HEK293 (cell line): ENCODE data around the gene POF1B.

Experiments
- CTCF ChIA-PET: fragments of 350-600 bp; formaldehyde crosslinking; extraction: SDS; loops from one replicate; lab custom pipeline; 2021; ENCODE audit warnings: antibody characterized with exemption; lab: Yijun Ruan, JAX
- POLR2A ChIA-PET: fragments of 300-600 bp; formaldehyde crosslinking; extraction: SDS; loops from one replicate; lab custom pipeline; 2020; ENCODE audit warnings: antibody characterized with exemption, inconsistent platforms; lab: Yijun Ruan, JAX
- H3K27ac ChIP-seq: fragments of 200-500 bp; sonication (Bioruptor generic); 2 replicates; pipeline ENCODE4 v1.5.1; 2014; ENCODE audit warnings: low read depth, low read length, control low read depth, inconsistent platforms; ENCODE audit errors: extremely low read depth
- H3K36me3 ChIP-seq, 2 experiments: fragments of 200-500 bp in 1 of 2; sonication (Bioruptor generic) in 1 of 2; 1 replicate in 1 of 2; 2 replicates in 1 of 2; pipeline ENCODE4 v1.5.1; 2014 to 2017; ENCODE audit warnings: inconsistent platforms in 2 of 2, low read length in 2 of 2; ENCODE audit not compliant: control insufficient read depth in 2 of 2, insufficient read depth in 1 of 2
- H3K4me1 ChIP-seq: fragments of 200-500 bp; sonication (Bioruptor generic); 2 replicates; pipeline ENCODE4 v1.5.1; 2014; ENCODE audit warnings: mild to moderate bottlenecking, low read length, inconsistent platforms; ENCODE audit not compliant: control insufficient read depth, insufficient read depth
- H3K4me3 ChIP-seq: 2 replicates; pipeline ENCODE4 v1.5.1; 2011; ENCODE audit warnings: low read depth, mild to moderate bottlenecking, control low read depth, low read length, moderate library complexity
- H3K9me3 ChIP-seq: fragments of 200-500 bp; sonication (Bioruptor generic); 2 replicates; pipeline ENCODE4 v1.5.1; 2014; ENCODE audit warnings: low read depth, low read length, inconsistent platforms; ENCODE audit not compliant: control insufficient read depth, insufficient read depth
- GLI2 ChIP-seq: fragments of 450-650 bp; formaldehyde crosslinking; IDR thresholded peaks from 2 replicates; pipeline ENCODE4; 2017; ENCODE audit warnings: missing biosample characterization, missing genetic modification characterization, low read depth, borderline replicate concordance
- GLIS2 ChIP-seq: fragments of 450-650 bp; formaldehyde crosslinking; IDR thresholded peaks from 2 replicates; pipeline ENCODE4 v1.5.1; 2016; ENCODE audit warnings: missing biosample characterization, missing genetic modification characterization
- HOXA7 ChIP-seq: sonication (generic); formaldehyde crosslinking; IDR thresholded peaks from 2 replicates; pipeline ENCODE4 v1.8.1; 2022; ENCODE audit warnings: missing genetic modification reagents, borderline replicate concordance
- KLF9 ChIP-seq: fragments of 450-650 bp; formaldehyde crosslinking; IDR thresholded peaks from 2 replicates; pipeline ENCODE4 v1.5.1; 2016; ENCODE audit warnings: missing biosample characterization, missing genetic modification characterization, low read depth
- MEIS1 ChIP-seq: sonication (generic); formaldehyde crosslinking; IDR thresholded peaks from 2 replicates; pipeline ENCODE4 v1.8.1; 2022; ENCODE audit warnings: missing genetic modification reagents, mild to moderate bottlenecking, borderline replicate concordance
- RBAK ChIP-seq: fragments of 450-650 bp; formaldehyde crosslinking; IDR thresholded peaks from 2 replicates; pipeline ENCODE4 v1.5.1; 2016; ENCODE audit warnings: missing biosample characterization, missing genetic modification characterization
- SCRT1 ChIP-seq: fragments of 450-650 bp; formaldehyde crosslinking; IDR thresholded peaks from 2 replicates; pipeline ENCODE4 v1.5.1; 2016; ENCODE audit warnings: missing biosample characterization, missing genetic modification characterization, borderline replicate concordance
- SETDB1 ChIP-seq: IDR thresholded peaks from one replicate; pipeline ENCODE4 v1.6.1; 2017; ENCODE audit warnings: mild to moderate bottlenecking, low read length, moderate library complexity, mixed read lengths; ENCODE audit not compliant: insufficient read length
- SP7 ChIP-seq: fragments of 450-650 bp; formaldehyde crosslinking; IDR thresholded peaks from 2 replicates; pipeline ENCODE4 v1.5.1; 2016; ENCODE audit warnings: missing biosample characterization, missing genetic modification characterization
- ZNF169 ChIP-seq: fragments of 450-650 bp; formaldehyde crosslinking; IDR thresholded peaks from 2 replicates; pipeline ENCODE4 v1.5.1; 2016; ENCODE audit warnings: missing biosample characterization, missing genetic modification characterization
- ZNF19 ChIP-seq: fragments of 450-650 bp; formaldehyde crosslinking; IDR thresholded peaks from 2 replicates; pipeline ENCODE4; 2016; ENCODE audit warnings: missing biosample characterization, missing genetic modification characterization, low read depth
- ZNF211 ChIP-seq: fragments of 450-650 bp; formaldehyde crosslinking; IDR thresholded peaks from 2 replicates; pipeline ENCODE4 v1.5.1; 2016; ENCODE audit warnings: low read depth, missing biosample characterization, missing genetic modification characterization
- ZNF214 ChIP-seq: fragments of 450-650 bp; formaldehyde crosslinking; IDR thresholded peaks from 2 replicates; pipeline ENCODE4 v1.5.1; 2017; ENCODE audit warnings: missing biosample characterization, mild to moderate bottlenecking, missing genetic modification characterization, borderline replicate concordance
- ZNF341 ChIP-seq: fragments of 450-650 bp; formaldehyde crosslinking; IDR thresholded peaks from 2 replicates; pipeline ENCODE4; 2016; ENCODE audit warnings: low read depth, missing biosample characterization, missing genetic modification characterization
- ZNF37A ChIP-seq: fragments of 450-650 bp; IDR thresholded peaks from 2 replicates; pipeline ENCODE4 v1.5.1; 2018; ENCODE audit warnings: missing biosample characterization, missing genetic modification characterization
- ZNF473 ChIP-seq: fragments of 450-650 bp; formaldehyde crosslinking; IDR thresholded peaks from 2 replicates; pipeline ENCODE4 v1.5.1; 2017; ENCODE audit warnings: missing biosample characterization, missing genetic modification characterization
- ZNF48 ChIP-seq: fragments of 450-650 bp; formaldehyde crosslinking; IDR thresholded peaks from 2 replicates; pipeline ENCODE4 v1.5.1; 2016; ENCODE audit warnings: missing biosample characterization, missing genetic modification characterization
- ZNF501 ChIP-seq: fragments of 450-650 bp; formaldehyde crosslinking; IDR thresholded peaks from 2 replicates; pipeline ENCODE4 v1.5.1; 2016; ENCODE audit warnings: missing biosample characterization, missing genetic modification characterization
- ZNF561 ChIP-seq: fragments of 450-650 bp; IDR thresholded peaks from 2 replicates; pipeline ENCODE4 v1.5.1; 2018; ENCODE audit warnings: missing biosample characterization, missing genetic modification characterization, borderline replicate concordance
- ZNF600 ChIP-seq: fragments of 450-650 bp; formaldehyde crosslinking; IDR thresholded peaks from 2 replicates; pipeline ENCODE4 v1.5.1; 2016; ENCODE audit warnings: missing biosample characterization, missing genetic modification characterization
- ZNF701 ChIP-seq: fragments of 450-650 bp; formaldehyde crosslinking; IDR thresholded peaks from 2 replicates; pipeline ENCODE4 v1.5.1; 2016; ENCODE audit warnings: missing biosample characterization, missing genetic modification characterization
- TF ChIP-seq, protein P1 (sequence below): sonication (generic); formaldehyde crosslinking; IDR thresholded peaks from 2 replicates; pipeline ENCODE4 v1.8.1; 2022; ENCODE audit warnings: mild to moderate bottlenecking, moderate library complexity, missing genetic modification reagents
- TF ChIP-seq, protein P2 (sequence below): fragments of 450-650 bp; formaldehyde crosslinking; IDR thresholded peaks from 2 replicates; pipeline ENCODE4 v1.5.1; 2016; ENCODE audit warnings: missing biosample characterization, missing genetic modification characterization
- TF ChIP-seq, protein P3 (sequence below): fragments of 450-650 bp; formaldehyde crosslinking; IDR thresholded peaks from 2 replicates; pipeline ENCODE4 v1.5.1; 2016; ENCODE audit warnings: missing biosample characterization, missing genetic modification characterization

Gene POF1B

DNA sequence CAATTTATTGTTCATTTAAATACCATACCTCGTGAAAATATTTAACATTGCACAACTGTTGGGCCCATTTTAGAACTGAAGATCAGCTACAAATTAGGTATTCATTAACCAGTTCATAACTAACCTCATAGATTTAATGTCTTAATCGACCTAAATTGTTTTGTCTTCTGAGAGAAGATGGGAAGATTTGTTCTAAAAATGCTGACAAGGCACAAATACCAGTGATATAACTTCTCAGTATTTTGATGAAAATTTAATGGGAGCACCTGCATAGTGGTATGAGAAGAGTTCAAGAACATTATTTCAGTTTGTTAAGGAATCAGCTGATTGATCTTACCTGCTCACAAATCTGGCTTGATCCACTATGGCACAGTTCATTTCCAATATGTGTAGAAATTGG, 33.9 kb downstream of the POF1B start:
- Histone ChIP-seq H3K4me1 (no peaks in the 10 kb centered on the region), H3K9me3 (no peaks in the 10 kb centered on the region), H3K36me3 (no peaks in the 10 kb centered on the region), H3K4me3 (no peak overlapping the region), H3K27ac (no peak overlapping the region)
- ChIA-PET CTCF (no interaction called here), POLR2A (no interaction called here)
- TF ChIP-seq RBAK: no peak
- TF ChIP-seq ZNF501 (tag by site-specific recombination): no peak
- TF ChIP-seq, protein P1, sequence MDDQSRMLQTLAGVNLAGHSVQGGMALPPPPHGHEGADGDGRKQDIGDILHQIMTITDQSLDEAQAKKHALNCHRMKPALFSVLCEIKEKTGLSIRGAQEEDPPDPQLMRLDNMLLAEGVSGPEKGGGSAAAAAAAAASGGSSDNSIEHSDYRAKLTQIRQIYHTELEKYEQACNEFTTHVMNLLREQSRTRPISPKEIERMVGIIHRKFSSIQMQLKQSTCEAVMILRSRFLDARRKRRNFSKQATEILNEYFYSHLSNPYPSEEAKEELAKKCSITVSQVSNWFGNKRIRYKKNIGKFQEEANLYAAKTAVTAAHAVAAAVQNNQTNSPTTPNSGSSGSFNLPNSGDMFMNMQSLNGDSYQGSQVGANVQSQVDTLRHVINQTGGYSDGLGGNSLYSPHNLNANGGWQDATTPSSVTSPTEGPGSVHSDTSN (CRISPR knock-in tag): no peak
- no peak for TF ChIP-seq ZNF214 (tag by site-specific recombination)
- no peak for TF ChIP-seq ZNF19 (tag by site-specific recombination)
- TF ChIP-seq ZNF701 (tag by site-specific recombination): no peak
- TF ChIP-seq GLI2 (tag by site-specific recombination): no peak
- TF ChIP-seq SCRT1: no peak
- TF ChIP-seq ZNF37A: no peak
- TF ChIP-seq ZNF169 (tag by site-specific recombination): no peak
- TF ChIP-seq ZNF561: no peak
- TF ChIP-seq, protein P2, sequence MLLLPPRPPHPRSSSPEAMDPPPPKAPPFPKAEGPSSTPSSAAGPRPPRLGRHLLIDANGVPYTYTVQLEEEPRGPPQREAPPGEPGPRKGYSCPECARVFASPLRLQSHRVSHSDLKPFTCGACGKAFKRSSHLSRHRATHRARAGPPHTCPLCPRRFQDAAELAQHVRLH (tag by site-specific recombination): no peak
- TF ChIP-seq ZNF211 (tag by site-specific recombination): no peak
- no peak for TF ChIP-seq GLIS2 (tag by site-specific recombination)
- TF ChIP-seq, protein P3, sequence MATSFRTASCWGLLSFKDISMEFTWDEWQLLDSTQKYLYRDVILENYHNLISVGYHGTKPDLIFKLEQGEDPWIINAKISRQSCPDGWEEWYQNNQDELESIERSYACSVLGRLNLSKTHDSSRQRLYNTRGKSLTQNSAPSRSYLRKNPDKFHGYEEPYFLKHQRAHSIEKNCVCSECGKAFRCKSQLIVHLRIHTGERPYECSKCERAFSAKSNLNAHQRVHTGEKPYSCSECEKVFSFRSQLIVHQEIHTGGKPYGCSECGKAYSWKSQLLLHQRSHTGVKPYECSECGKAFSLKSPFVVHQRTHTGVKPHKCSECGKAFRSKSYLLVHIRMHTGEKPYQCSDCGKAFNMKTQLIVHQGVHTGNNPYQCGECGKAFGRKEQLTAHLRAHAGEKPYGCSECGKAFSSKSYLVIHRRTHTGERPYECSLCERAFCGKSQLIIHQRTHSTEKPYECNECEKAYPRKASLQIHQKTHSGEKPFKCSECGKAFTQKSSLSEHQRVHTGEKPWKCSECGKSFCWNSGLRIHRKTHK (tag by site-specific recombination): no peak

DNA sequence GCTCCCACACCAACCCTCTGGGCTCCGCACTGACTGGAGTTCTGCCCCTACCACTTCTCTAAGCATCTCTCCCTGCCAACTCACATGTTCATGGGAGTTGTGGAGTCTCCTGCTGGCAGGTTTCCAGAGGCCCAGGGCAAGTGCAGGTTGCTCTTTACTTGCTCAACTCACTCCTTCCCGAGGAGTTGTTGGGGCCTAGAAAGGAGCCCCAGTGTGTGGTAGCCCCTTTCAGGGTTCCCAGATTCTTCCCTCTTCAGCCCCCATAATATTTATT, 52.5 kb downstream of the POF1B start:
- POLR2A ChIA-PET: no interaction called here
- no peak for TF ChIP-seq MEIS1 (CRISPR knock-in tag)
- no peak for TF ChIP-seq ZNF341 (tag by site-specific recombination)
- no peak for TF ChIP-seq ZNF600 (tag by site-specific recombination)
- no peak for TF ChIP-seq HOXA7 (CRISPR knock-in tag)
- TF ChIP-seq SETDB1: no peak
- TF ChIP-seq ZNF473 (tag by site-specific recombination): no peak
- TF ChIP-seq KLF9 (tag by site-specific recombination): no peak
- TF ChIP-seq ZNF48 (tag by site-specific recombination): no peak
- TF ChIP-seq SP7: no peak
- TF ChIP-seq, all 188 proteins: peak for 0
- H3K36me3 ChIP-seq: no peaks in the 10 kb centered on the region
- H3K4me1 ChIP-seq: no peaks in the 10 kb centered on the region
- no peak overlapping the region for H3K27ac ChIP-seq
- CTCF ChIA-PET: no interaction called here
- H3K4me3 ChIP-seq: no peak overlapping the region
- H3K9me3 ChIP-seq: no peaks in the 10 kb centered on the region; the same call in none of the 2 replicates
